Bone marrow (tissue), 2 donors: Measurements from ENCODE around the gene SYNGR4.
"Not testable (repeated sequence)": the region's sequence is repeated elsewhere in the genome, so short reads cannot be mapped to it uniquely, and the experiment has no call there.

Experiments
- DNase-seq, 2 donors: peaks; one replicate each; lab custom pipeline; 2025; lab: John Stamatoyannopoulos, UW

SYNGR4 gene

DNA sequence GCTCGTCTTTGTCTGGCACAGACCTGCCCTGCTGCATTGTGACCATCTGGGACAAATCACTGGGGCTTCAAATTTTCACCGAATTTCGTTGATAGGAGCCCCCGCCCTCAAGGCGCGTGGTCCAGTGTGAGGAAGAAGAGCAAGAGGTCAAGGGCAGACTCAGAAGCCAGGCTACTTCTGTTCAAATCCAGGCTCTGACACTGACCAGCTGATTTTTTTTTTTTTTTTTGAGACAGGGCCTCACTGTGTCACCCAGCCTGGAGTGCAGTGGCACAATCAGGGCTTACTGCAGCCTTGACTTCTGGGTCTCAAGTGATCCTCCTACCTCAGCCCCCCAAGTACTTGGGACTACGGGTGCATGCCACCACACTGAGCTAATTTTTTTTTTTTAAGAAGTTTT, 7.2 kb downstream of the SYNGR4 start:
- DNase-seq = no peak

- DNase-seq = not testable (repeated sequence)
Measured at GRCh38 chr19:48371771-48372170, 7.6 kb downstream of the SYNGR4 start.

GRCh38 chr19:48372904-48373303, 8.7 kb downstream of the SYNGR4 start:
- no peak for DNase-seq

DNA sequence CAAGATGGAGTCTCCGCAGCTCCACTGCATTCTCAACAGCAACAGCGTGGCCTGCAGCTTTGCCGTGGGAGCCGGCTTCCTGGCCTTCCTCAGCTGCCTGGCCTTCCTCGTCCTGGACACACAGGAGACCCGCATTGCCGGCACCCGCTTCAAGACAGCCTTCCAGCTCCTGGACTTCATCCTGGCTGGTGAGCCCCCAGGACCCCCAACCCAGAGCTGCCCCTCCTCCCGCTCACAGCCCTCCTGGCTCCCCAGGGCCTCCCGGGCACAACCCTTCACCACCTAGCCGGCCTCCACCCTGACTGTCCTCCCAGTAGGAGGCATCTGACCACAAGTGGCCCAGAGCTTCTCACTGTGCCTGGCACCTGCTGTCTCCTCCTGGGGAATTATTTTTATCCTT, 9.4 kb downstream of the SYNGR4 start:
- no peak for DNase-seq

DNA sequence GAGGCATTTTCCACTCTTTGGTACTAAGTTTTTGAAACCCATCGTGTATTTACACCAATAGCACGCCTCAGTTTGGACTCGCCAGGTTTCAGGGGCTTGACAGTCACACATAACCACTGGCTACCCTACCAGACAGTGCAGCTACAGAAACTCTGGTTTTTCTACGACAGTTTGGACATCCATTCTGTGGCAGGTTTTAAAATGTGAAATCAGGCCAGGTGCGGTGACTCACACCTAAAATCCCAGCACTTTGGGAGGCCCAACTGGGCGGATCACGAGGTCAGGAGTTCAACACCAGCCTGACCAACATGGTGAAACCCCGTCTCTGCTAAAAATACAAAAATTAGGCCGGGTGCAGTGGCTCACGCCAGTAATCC, 14.0 kb downstream of the SYNGR4 start:
- DNase-seq = no peak

DNA sequence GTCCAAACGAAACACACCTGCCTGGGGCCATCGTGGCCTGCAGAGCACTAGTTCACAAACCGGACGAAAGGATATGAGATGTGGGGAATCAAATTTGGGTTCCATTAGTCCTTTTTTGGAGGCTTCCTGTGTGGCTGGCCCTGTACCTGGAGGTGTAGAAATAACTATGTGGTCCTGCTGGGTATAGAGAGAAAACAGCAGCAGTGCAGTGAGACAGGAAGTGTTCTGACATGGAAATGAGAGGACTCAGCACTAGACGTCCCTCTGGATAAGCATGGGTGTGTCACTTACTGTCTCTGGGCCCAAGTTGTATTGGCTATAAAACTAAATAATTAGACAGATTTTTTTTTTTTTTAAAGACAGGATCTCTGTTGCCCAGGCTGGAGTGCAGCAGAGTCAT, 14.9 kb downstream of the SYNGR4 start:
- no peak for DNase-seq

GRCh38 chr19:48381178-48381950, 17.2 kb downstream of the SYNGR4 start:
- DNase-seq = no peak

- no peak for DNase-seq
Measured at GRCh38 chr19:48382286-48382685, 18.1 kb downstream of the SYNGR4 start.

DNA sequence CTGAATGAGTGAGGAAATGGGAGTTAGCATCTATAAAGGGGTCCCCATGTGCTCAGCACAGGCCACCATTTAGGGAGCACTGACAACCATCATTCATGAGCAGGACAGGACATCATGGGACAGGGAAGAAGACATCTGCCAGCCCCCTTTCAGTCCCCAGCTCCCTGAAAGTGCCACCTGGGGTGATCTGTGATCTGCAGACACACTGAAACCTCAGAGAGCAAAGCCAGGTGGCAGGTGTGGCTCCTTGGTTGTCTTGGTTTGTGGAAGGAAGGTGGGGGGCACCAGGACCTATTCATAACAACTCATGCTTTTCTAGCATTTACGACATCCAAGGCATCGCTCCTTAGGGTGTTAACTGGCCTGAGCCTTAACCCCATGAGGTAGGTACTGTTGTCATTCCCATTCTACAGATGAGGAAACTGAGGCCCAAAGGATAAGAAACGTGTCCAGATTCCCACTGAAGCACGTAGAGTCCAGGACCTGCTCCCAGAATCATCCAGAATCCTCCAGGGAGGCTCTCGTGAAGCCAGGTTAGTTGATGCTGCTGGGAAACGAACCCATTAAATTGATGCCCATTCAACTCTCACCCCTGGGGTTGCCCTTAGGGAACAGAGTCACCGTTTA, 21.4 kb downstream of the SYNGR4 start:
- DNase-seq = no peak

- DNase-seq = no peak
Measured at GRCh38 chr19:48386981-48387380, 22.8 kb downstream of the SYNGR4 start.

DNA sequence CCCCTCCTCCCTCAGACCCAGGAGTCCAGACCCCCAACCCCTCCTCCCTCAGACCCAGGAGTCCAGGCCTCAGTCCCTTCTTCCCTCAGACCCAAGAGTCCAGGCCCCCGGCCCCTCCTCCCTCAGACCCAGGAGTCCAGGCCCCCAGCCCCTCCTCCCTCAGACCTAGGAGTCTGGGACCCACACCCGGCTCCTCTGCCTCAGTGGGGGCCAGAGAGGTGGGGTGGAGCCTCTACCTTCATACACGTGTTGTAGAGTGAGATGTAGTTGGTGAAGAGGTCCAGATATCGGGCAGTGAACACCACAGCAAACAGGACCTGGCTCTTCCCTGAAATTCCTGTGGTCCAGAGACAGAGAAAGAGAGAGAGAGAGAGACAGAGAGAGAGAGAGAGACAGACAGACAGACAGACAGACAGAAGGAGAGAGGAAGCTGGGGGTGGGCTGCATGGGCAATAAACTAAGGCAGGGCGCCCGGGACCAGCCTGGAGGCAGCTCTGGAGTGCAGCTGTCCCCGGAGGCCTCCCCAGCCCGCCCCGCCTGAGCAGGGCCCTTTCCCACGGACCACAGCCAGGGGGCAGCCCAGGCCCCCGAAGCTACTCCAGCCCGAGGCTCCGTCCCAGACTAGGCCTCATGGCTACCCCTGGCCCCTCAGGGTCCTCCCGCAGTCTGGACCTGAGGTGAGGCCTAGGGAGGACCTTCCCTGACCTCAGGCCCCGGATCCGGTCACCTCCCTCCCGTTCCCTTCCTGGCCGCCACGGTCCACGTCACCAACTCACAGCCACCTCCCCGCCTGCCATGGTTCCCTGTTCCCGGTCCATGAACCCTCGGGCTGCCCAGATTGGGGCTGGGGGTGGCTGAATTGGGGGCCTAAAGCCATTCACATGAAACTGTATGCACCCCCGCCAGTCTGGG, 26.3 kb downstream of the SYNGR4 start:
- DNase-seq = peak; percentile 18 to 73

DNA sequence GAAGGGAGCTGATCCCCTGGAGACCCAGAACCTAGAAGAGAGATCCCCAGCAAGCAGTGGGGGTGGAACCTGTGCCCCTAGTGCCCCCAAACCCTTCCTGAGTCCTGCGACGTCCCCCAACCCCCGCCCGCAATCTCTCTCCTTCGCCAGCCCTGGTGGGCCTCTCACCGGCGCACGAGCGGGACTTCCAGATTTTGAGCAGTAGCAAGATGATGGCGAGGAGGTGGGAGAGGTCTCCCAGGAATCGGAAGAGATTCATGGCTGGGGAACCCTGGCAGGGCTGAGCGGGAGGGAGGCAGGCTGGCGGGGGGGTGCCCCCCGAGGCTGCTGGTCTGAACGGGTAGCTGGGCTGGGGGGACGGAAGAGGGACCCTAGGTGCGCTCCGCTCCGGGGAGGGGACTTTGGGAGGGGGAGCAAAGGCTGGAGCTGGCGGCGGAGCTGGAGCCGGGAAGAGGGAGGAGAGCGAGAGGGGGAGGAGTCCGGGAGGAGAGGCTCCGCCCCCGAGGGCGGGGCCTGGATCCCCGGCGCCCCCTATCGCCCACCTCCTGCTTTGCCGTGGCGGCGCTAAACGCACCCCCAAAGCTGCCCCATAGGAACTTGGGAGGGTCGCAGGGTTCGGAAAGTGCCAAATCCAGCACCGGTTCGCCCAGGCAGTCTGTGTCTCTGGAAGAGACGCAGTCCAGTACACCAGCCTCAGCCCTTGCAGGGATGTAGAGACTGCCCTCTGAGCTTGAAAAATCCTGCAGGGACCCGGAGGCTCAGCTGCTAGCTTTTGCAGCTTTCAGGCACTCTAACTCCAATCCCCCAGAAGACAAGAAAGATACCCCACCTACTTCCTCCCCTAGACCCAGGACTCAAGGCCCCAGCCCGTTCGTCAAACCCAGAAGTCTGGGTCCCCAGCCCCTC, 27.2 kb downstream of the SYNGR4 start, which contains the start of gene KDELR1:
TSS of gene KDELR1 (minus strand) at position 452 of the 906 bp plus-strand sequence. CDS start at position 259, 193 bp downstream.
- DNase-seq = peak; percentile 57 to 73

DNA sequence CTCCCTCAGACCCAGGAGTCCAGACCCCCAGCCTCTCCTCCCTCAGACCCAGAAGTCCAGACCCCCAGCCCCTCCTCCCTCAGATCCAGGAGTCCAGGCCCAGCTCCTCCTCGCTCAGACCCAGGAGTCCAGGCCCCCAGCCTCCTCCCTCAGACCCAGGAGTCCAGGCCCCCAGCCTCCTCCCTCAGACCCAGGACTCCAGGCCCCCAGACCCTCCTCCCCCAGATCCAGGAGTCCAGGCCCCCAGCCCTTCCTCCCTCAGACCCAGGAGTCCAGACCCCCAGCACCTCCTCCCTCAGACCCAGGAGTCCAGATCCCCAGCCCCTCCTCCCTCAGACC, 27.8 kb downstream of the SYNGR4 start:
- DNase-seq = not testable (repeated sequence)

GRCh38 chr19:48392860-48393558, 28.8 kb downstream of the SYNGR4 start:
- no peak for DNase-seq

- no peak for DNase-seq
Measured at GRCh38 chr19:48393559-48394330, 29.6 kb downstream of the SYNGR4 start, which contains the start of gene GRIN2D. Gene GRIN2D, plus strand, starts transcription at chr19:48393668. Its CDS starts 4,725 bp downstream, at chr19:48398393.

GRCh38 chr19:48394331-48395169, 30.4 kb downstream of the SYNGR4 start:
- DNase-seq = no peak

DNA sequence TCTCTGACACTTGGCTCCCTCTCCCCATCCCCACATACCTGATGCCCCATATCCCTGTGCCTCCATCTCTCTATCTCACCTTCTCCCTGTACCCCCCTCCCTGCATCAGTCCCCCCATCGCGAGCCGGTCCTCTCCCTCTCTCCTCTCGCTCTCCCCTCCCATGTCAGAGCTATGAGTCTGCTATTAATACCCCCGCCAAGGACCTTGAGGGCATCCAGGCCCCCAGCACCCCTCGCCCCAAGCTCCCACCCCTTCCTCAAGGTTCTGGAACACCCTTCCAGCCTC, 30.9 kb downstream of the SYNGR4 start:
- no peak for DNase-seq

- no peak for DNase-seq
Measured at GRCh38 chr19:48395499-48395898, 31.3 kb downstream of the SYNGR4 start.
